Trophoblast cell (in vitro differentiated cells and primary cell): ENCODE data around the gene PSMD13.
A peak's percentile ranks its signal among the peaks of the same experiment; 100 is the strongest.

Experiments
- DNase-seq, 2 donors: peaks; one replicate each; pipeline ENCODE4 v3.0.0-alpha.2; 2016
- H2AFZ ChIP-seq: 2 replicates; pipeline ENCODE4 v1.6.1; 2013; ENCODE audit warnings: low read length, moderate library complexity, mild to moderate bottlenecking; ENCODE audit not compliant: insufficient read depth, poor library complexity
- H2AK5ac ChIP-seq: 2 replicates; pipeline ENCODE4 v1.6.1; 2013; ENCODE audit warnings: mild to moderate bottlenecking, low read length
- H2BK120ac ChIP-seq: 2 replicates; pipeline ENCODE4 v1.6.1; 2013; ENCODE audit warnings: low read length, mild to moderate bottlenecking, moderate library complexity; ENCODE audit not compliant: insufficient read depth, poor library complexity
- H2BK12ac ChIP-seq: 2 replicates; pipeline ENCODE4 v1.6.1; 2013; ENCODE audit warnings: mild to moderate bottlenecking, low read length, moderate library complexity
- H2BK5ac ChIP-seq: 2 replicates; pipeline ENCODE4 v1.6.1; 2013; ENCODE audit warnings: low read length, low read depth, moderate library complexity, mild to moderate bottlenecking; ENCODE audit not compliant: poor library complexity
- H3K14ac ChIP-seq: 2 replicates; pipeline ENCODE4 v1.6.1; 2013; ENCODE audit warnings: mild to moderate bottlenecking, low read length
- H3K18ac ChIP-seq: 2 replicates; pipeline ENCODE4 v1.6.1; 2013; ENCODE audit warnings: mild to moderate bottlenecking, low read length
- H3K23ac ChIP-seq: 2 replicates; pipeline ENCODE4 v1.6.1; 2013; ENCODE audit warnings: low read length
- H3K27ac ChIP-seq: 2 replicates; pipeline ENCODE4 v1.5.1; 2013; ENCODE audit warnings: low read depth, mild to moderate bottlenecking, inconsistent platforms, low read length, moderate library complexity
- H3K27me3 ChIP-seq: 2 replicates; pipeline ENCODE4 v1.6.1; 2013; ENCODE audit warnings: inconsistent platforms, mild to moderate bottlenecking, low read length, moderate library complexity; ENCODE audit not compliant: insufficient read depth
- H3K36me3 ChIP-seq, 2 experiments: 1 replicate in 1 of 2; 2 replicates in 1 of 2; pipeline ENCODE4 v1.6.1; 2013; ENCODE audit warnings: low read length in 2 of 2, mild to moderate bottlenecking in 2 of 2, moderate library complexity in 1 of 2; ENCODE audit not compliant: insufficient read depth in 2 of 2, control insufficient read depth in 1 of 2
- H3K4ac ChIP-seq: 2 replicates; pipeline ENCODE4 v1.6.1; 2013; ENCODE audit warnings: low read depth, mild to moderate bottlenecking, low read length, moderate library complexity
- H3K4me1 ChIP-seq, 2 experiments: 1 replicate in 1 of 2; 2 replicates in 1 of 2; pipeline ENCODE4 v1.6.1; 2013; ENCODE audit warnings: low read length in 2 of 2, mild to moderate bottlenecking in 2 of 2, moderate library complexity in 1 of 2; ENCODE audit not compliant: insufficient read depth in 2 of 2, control insufficient read depth in 1 of 2
- H3K4me2 ChIP-seq: 2 replicates; pipeline ENCODE4 v1.6.1; 2013; ENCODE audit warnings: inconsistent platforms, mild to moderate bottlenecking, low read length, moderate library complexity
- H3K4me3 ChIP-seq: 2 replicates; pipeline ENCODE4 v1.5.1; 2013; ENCODE audit warnings: mild to moderate bottlenecking, low read depth, low read length, inconsistent platforms
- H3K79me1 ChIP-seq: one replicate; pipeline ENCODE4 v1.6.1; 2013; ENCODE audit warnings: low read length
- H3K79me2 ChIP-seq: 2 replicates; pipeline ENCODE4 v1.6.1; 2013; ENCODE audit warnings: low read length, mild to moderate bottlenecking; ENCODE audit not compliant: control insufficient read depth, insufficient read depth, poor library complexity
- H3K9ac ChIP-seq: 2 replicates; pipeline ENCODE4 v1.6.1; 2013; ENCODE audit warnings: mild to moderate bottlenecking, low read length
- H3K9me3 ChIP-seq: 2 replicates; pipeline ENCODE4 v1.6.1; 2013; ENCODE audit warnings: low read depth, mild to moderate bottlenecking, control low read depth, inconsistent platforms, low read length; ENCODE audit not compliant: insufficient read depth
- H4K12ac ChIP-seq: 2 replicates; pipeline ENCODE4 v1.6.1; 2013; ENCODE audit warnings: low read depth, mild to moderate bottlenecking, low read length, moderate library complexity
- H4K8ac ChIP-seq: 2 replicates; pipeline ENCODE4 v1.6.1; 2013; ENCODE audit warnings: low read depth, mild to moderate bottlenecking, low read length, moderate library complexity
- H4K91ac ChIP-seq: one replicate; pipeline ENCODE4 v1.6.1; 2013; ENCODE audit warnings: low read depth, mild to moderate bottlenecking, low read length, moderate library complexity
- WGBS: extraction: QIAGEN DNeasy Blood & Tissue Kit; methylation state at CpG from one replicate; pipeline ENCODE4 v1.1.7; 2013; ENCODE audit warnings: missing lambda C conversion rate; ENCODE audit not compliant: insufficient read length, insufficient coverage; ENCODE audit errors: extremely low coverage; 5-methylcytosine and 5-hydroxymethylcytosine counted together

PSMD13 gene

DNA sequence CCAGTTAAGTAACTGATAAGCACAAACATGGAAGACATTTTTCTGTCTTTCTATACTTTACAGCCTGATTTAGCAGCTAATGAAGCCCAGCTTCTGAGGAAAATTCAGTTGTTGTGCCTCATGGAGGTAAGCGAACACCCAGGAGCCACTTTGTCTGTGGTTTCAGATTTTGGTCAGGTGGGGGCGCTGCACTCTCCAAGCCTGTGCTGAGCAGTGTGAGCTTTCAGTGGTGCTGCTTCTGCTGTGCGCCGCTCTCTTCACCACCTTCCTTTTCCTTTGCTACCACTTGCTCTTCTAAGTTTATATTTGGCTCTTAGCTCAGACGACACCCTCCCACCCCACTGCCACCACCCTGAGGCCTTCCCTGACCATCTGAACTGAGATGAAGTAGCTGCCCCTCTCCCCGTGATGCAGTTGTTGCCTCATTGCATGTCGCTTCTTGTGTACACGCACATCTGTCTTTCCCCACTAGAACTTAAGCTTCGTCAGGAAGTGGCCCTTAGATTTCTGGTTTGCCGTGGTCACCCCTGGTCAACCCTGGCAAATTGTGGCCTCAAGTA is 14.0 kb downstream of the PSMD13 start:
- H3K79me1 ChIP-seq = no peaks in the 10 kb centered on the region
- H3K27me3 ChIP-seq = no peaks in the 10 kb centered on the region
- no peak overlapping the region for H2BK5ac ChIP-seq
- no peak overlapping the region for H4K12ac ChIP-seq
- WGBS = no CpG with 5 or more reads among the region's 10 CpGs
- H3K9ac ChIP-seq = no peak overlapping the region
- H3K4me3 ChIP-seq = no peak overlapping the region
- DNase-seq = peak; percentile 38 to 69
- H3K23ac ChIP-seq = no peak overlapping the region
- H3K14ac ChIP-seq = no peak overlapping the region
- no peak overlapping the region for H2AK5ac ChIP-seq
- H4K91ac ChIP-seq = no peak overlapping the region
- H3K4me2 ChIP-seq = no peak overlapping the region
- H3K36me3 ChIP-seq = peaks cover 43 to 59% of the 10 kb centered on the region in 2 experiments
- H3K27ac ChIP-seq = no peak overlapping the region
- no peak overlapping the region for H2BK120ac ChIP-seq
- H2AFZ ChIP-seq = no peak overlapping the region
- H3K79me2 ChIP-seq = no peaks in the 10 kb centered on the region
- H2BK12ac ChIP-seq = no peak overlapping the region
- H3K18ac ChIP-seq = no peak overlapping the region
- no peaks in the 10 kb centered on the region for H3K4me1 ChIP-seq
- H3K9me3 ChIP-seq = peaks cover 2% of the 10 kb centered on the region
- no peak overlapping the region for H3K4ac ChIP-seq
- H4K8ac ChIP-seq = no peak overlapping the region

DNA sequence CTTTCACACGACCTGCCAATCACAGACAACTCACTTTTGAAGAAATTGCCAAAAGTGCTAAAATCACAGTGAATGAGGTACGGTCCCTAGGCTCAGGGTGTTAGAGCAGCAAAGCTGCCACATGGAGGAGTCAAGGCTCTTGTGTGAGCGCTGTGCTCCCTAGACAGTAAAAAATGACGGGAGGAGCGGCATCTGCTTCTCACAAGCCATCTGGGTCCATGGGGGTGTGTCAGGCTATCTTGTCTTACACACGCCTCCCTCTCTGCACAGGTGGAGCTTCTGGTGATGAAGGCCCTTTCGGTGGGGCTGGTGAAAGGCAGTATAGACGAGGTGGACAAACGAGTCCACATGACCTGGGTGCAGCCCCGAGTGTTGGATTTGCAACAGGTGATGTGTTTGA is 14.8 kb downstream of the PSMD13 start:
- Histone ChIP-seq H4K12ac (no peak overlapping the region), H2AK5ac (no peak overlapping the region), H3K79me2 (no peaks in the 10 kb centered on the region), H2BK12ac (no peak overlapping the region), H3K27me3 (no peaks in the 10 kb centered on the region), H2AFZ (no peak overlapping the region), H3K9ac (no peak overlapping the region), H2BK120ac (no peak overlapping the region), H3K9me3 (peaks cover 4% of the 10 kb centered on the region), H4K8ac (no peak overlapping the region), H4K91ac (no peak overlapping the region), H3K4ac (no peak overlapping the region), H3K4me1 (no peaks in the 10 kb centered on the region), H3K23ac (no peak overlapping the region), H3K79me1 (no peaks in the 10 kb centered on the region), H3K4me2 (no peak overlapping the region), H3K18ac (no peak overlapping the region), H3K4me3 (no peak overlapping the region), H3K36me3 (peaks cover 36 to 51% of the 10 kb centered on the region in 2 experiments), H2BK5ac (no peak overlapping the region), H3K14ac (no peak overlapping the region), H3K27ac (no peak overlapping the region)
- peak in 1 of 2 donors; percentile 9 for DNase-seq
- no CpG with 5 or more reads among the region's 10 CpGs for WGBS

DNA sequence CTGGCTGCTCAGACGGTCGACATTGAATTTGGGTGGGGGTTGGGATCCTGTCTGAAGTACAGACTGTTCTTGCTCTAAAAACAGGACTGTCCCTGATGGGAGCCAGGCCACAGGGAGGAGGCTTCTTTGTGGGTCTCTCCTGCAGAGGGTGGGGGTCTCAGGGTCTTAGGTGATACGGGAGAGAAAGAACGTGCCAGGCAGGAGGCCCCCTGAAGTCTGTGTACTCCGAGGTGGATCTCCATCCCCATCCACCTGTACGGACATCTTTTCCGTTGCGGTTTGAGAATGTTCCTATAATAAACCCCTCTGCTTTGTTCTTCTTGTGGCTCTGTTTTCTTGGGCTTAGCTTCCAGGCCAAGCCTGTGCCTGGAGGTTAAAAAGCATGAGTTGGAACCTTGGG is 15.9 kb downstream of the PSMD13 start:
- H3K18ac ChIP-seq = no peak overlapping the region
- no peak overlapping the region for H2AK5ac ChIP-seq
- H4K91ac ChIP-seq = no peak overlapping the region
- H2AFZ ChIP-seq = no peak overlapping the region
- no peak overlapping the region for H3K4me2 ChIP-seq
- WGBS = no CpG with 5 or more reads among the region's 8 CpGs
- no peak overlapping the region for H4K8ac ChIP-seq
- no peak for DNase-seq
- no peaks in the 10 kb centered on the region for H3K79me2 ChIP-seq
- no peak overlapping the region for H3K9ac ChIP-seq
- H2BK12ac ChIP-seq = no peak overlapping the region
- no peak overlapping the region for H3K23ac ChIP-seq
- no peaks in the 10 kb centered on the region for H3K4me1 ChIP-seq
- H2BK120ac ChIP-seq = no peak overlapping the region
- no peak overlapping the region for H4K12ac ChIP-seq
- no peak overlapping the region for H3K14ac ChIP-seq
- peaks cover 36 to 47% of the 10 kb centered on the region in 2 experiments for H3K36me3 ChIP-seq
- H3K79me1 ChIP-seq = no peaks in the 10 kb centered on the region
- H3K27me3 ChIP-seq = no peaks in the 10 kb centered on the region
- no peak overlapping the region for H2BK5ac ChIP-seq
- no peak overlapping the region for H3K27ac ChIP-seq
- H3K4ac ChIP-seq = no peak overlapping the region
- H3K4me3 ChIP-seq = no peak overlapping the region
- H3K9me3 ChIP-seq = peaks cover 4% of the 10 kb centered on the region

DNA sequence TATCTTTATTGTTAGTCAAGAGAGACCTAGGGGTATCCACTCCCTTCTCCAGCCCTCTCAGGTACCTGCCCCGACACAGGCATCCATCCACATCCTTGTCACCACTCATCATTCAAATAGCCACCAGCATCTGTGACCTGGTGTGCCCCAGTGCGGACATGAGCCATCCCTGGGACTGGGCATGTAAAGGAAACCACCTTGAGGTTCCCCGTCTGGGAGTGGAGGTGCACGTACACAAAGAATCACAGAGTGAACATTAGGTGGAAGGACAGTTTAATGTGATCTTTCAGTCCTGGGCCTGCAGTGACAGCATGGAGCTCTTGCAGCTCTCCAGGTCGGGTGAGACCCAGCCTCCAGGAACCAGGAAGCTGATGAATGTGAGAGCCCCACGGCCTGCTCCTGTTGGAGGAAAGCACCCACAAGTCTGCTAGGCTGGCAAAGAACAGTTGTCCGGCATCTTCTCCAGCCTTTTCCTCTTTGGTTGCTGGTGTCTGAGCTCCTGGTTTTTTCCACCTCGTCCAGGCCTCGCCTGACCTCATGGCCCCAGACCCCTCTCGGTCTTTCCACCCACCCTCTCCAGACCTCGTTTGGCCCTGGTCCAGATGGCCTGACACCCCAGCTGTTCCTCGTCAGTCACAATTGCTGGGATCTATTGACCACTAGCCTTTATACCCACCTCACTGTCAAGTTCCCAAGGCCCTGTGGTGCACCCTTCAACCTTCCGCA is 16.5 kb downstream of the PSMD13 start:
- Histone ChIP-seq H3K27ac (no peak overlapping the region), H4K12ac (peak overlapping the region; percentile 25), H3K4ac (no peak overlapping the region), H3K79me1 (no peaks in the 10 kb centered on the region), H2BK12ac (no peak overlapping the region), H3K18ac (no peak overlapping the region), H2AFZ (no peak overlapping the region), H3K9me3 (peaks cover 4% of the 10 kb centered on the region), H3K36me3 (peaks cover 35 to 47% of the 10 kb centered on the region in 2 experiments), H2BK120ac (no peak overlapping the region), H3K23ac (no peak overlapping the region), H3K79me2 (no peaks in the 10 kb centered on the region), H4K91ac (no peak overlapping the region), H3K4me1 (no peaks in the 10 kb centered on the region), H3K14ac (no peak overlapping the region), H3K4me3 (no peak overlapping the region), H4K8ac (no peak overlapping the region), H3K27me3 (no peaks in the 10 kb centered on the region), H3K9ac (no peak overlapping the region), H2AK5ac (no peak overlapping the region), H2BK5ac (no peak overlapping the region), H3K4me2 (no peak overlapping the region)
- DNase-seq = no peak
- no CpG with 5 or more reads among the region's 13 CpGs for WGBS
